ENCODE results near the gene SLC25A29. TPM values are rescaled to one million over a fixed set of nuclear protein-coding genes. Genes with fewer than 3 reads are reported as not detected.
A peak's percentile ranks its signal among the peaks of the same experiment; 100 is the strongest.

Gene SLC25A29
- polyA plus RNA-seq, 1 donor (not counting 4 experiments of a cell fraction or from before 2014, with no cell fraction given), result 16.3 TPM

GRCh38 chr14:100271247-100271939 lies 34.9 kb downstream of the SLC25A29 start:
- DNase-seq (ENCODE audit: low read depth, low spot score) (no peak), FAIRE-seq (peak; percentile 17)
- no peak overlapping the region for H3K4me3 ChIP-seq (ENCODE audit: control insufficient read depth in 2 of 3, extremely low read depth in 1 of 3, insufficient read depth in 2 of 3, low read depth in 1 of 3, low read length in 3 of 3)
- H3K9me1 ChIP-seq (ENCODE audit: control insufficient read depth, extremely low read depth, insufficient read depth, low read length), result peaks cover 1% of the 10 kb centered on the region
- H3K9me3 ChIP-seq (ENCODE audit: control insufficient read depth, low read depth, low read length), result no peaks in the 10 kb centered on the region
- peaks cover 8% of the 10 kb centered on the region for H4K20me1 ChIP-seq (ENCODE audit: control insufficient read depth, extremely low read depth, insufficient read depth, low read length)
- H3K27ac ChIP-seq (ENCODE audit: control insufficient read depth, insufficient read depth, low read length), result no peak overlapping the region
- H3K4me1 ChIP-seq (ENCODE audit: control insufficient read depth, extremely low read depth, insufficient read depth, low read length), result peaks cover 6% of the 10 kb centered on the region
- TF ChIP-seq CTCF (optimal IDR thresholded peaks at IDR 0.05 in 1 of 3, IDR thresholded peaks at IDR 0.05 in 1 of 3, conservative IDR thresholded peaks at IDR 0.05 in 1 of 3; ENCODE audit: extremely low read depth in 1 of 3, insufficient read depth in 2 of 3, low read length in 3 of 3) (peak; percentile 37 to 42 (median 40)), EZH2 (IDR thresholded peaks at IDR 0.05; ENCODE audit: low read length) (no peak)
- no peak overlapping the region for H2AFZ ChIP-seq (ENCODE audit: control insufficient read depth, low read length)
- H3K27me3 ChIP-seq (ENCODE audit: control insufficient read depth, extremely low read depth, insufficient read depth, low read length), result no peaks in the 10 kb centered on the region
- H3K4me2 ChIP-seq (ENCODE audit: control insufficient read depth, extremely low read depth, insufficient read depth, low read depth, low read length), result no peak overlapping the region
- no peak overlapping the region for H3K9ac ChIP-seq (ENCODE audit: control insufficient read depth, extremely low read depth, insufficient read depth, low read length)
- H3K79me2 ChIP-seq (ENCODE audit: control insufficient read depth, insufficient read depth, low read length), result peaks cover 89% of the 10 kb centered on the region
- peaks cover 0 to 2% of the 10 kb centered on the region in 2 experiments for H3K36me3 ChIP-seq (ENCODE audit: control insufficient read depth in 2 of 2, extremely low read depth in 1 of 2, insufficient read depth in 2 of 2, low read length in 2 of 2)
- dilution Hi-C loops (cut with MboI; ENCODE audit: extremely low pct_ligation_motif_present, low sequenced_read_pairs), result no loop called here

- Histone ChIP-seq H4K20me1 (ENCODE audit: control insufficient read depth, extremely low read depth, insufficient read depth, low read length) (peaks cover 14% of the 10 kb centered on the region), H3K9me1 (ENCODE audit: control insufficient read depth, extremely low read depth, insufficient read depth, low read length) (peaks cover 2% of the 10 kb centered on the region), H3K79me2 (ENCODE audit: control insufficient read depth, insufficient read depth, low read length) (peaks cover 88% of the 10 kb centered on the region), H3K27ac (ENCODE audit: control insufficient read depth, insufficient read depth, low read length) (no peak overlapping the region), H3K27me3 (ENCODE audit: control insufficient read depth, extremely low read depth, insufficient read depth, low read length) (no peaks in the 10 kb centered on the region), H2AFZ (ENCODE audit: control insufficient read depth, low read length) (no peak overlapping the region), H3K9ac (ENCODE audit: control insufficient read depth, extremely low read depth, insufficient read depth, low read length) (no peak overlapping the region), H3K4me2 (ENCODE audit: control insufficient read depth, extremely low read depth, insufficient read depth, low read depth, low read length) (no peak overlapping the region), H3K36me3 (ENCODE audit: control insufficient read depth in 2 of 2, extremely low read depth in 1 of 2, insufficient read depth in 2 of 2, low read length in 2 of 2) (no peaks in the 10 kb centered on the region), H3K4me3 (ENCODE audit: control insufficient read depth in 2 of 3, extremely low read depth in 1 of 3, insufficient read depth in 2 of 3, low read depth in 1 of 3, low read length in 3 of 3) (no peak overlapping the region), H3K9me3 (ENCODE audit: control insufficient read depth, low read depth, low read length) (no peaks in the 10 kb centered on the region), H3K4me1 (ENCODE audit: control insufficient read depth, extremely low read depth, insufficient read depth, low read length) (peaks cover 6% of the 10 kb centered on the region)
- dilution Hi-C loops (cut with MboI; ENCODE audit: extremely low pct_ligation_motif_present, low sequenced_read_pairs), result no loop called here
- TF ChIP-seq CTCF (optimal IDR thresholded peaks at IDR 0.05 in 1 of 3, IDR thresholded peaks at IDR 0.05 in 1 of 3, conservative IDR thresholded peaks at IDR 0.05 in 1 of 3; ENCODE audit: extremely low read depth in 1 of 3, insufficient read depth in 2 of 3, low read length in 3 of 3) (no peak), EZH2 (IDR thresholded peaks at IDR 0.05; ENCODE audit: low read length) (no peak)
- no peak for DNase-seq (ENCODE audit: low read depth, low spot score)
- FAIRE-seq, result no peak
These were observed 37.5 kb downstream of the SLC25A29 start for GRCh38 chr14:100268591-100269207.
